GM19455 (cell line): ENCODE data around the gene FOXP1.

Experiments used
- ATAC-seq: cut with Tn5 transposase; IDR thresholded peaks from one replicate; pipeline ENCODE4 v1.9.1; 2021; ENCODE audit not compliant: unreplicated experiment

FOXP1 gene

GRCh38 chr3:71053495-71053894 lies 530.0 kb downstream of the FOXP1 start:
- no peak for ATAC-seq

- ATAC-seq: no peak
These were observed 530.8 kb downstream of the FOXP1 start for GRCh38 chr3:71052716-71053115.

GRCh38 chr3:71051893-71052687 lies 531.4 kb downstream of the FOXP1 start:
- no peak for ATAC-seq

GRCh38 chr3:71051259-71051595 lies 532.3 kb downstream of the FOXP1 start:
- ATAC-seq: no peak

GRCh38 chr3:71050538-71051258 lies 532.8 kb downstream of the FOXP1 start:
- no peak for ATAC-seq

GRCh38 chr3:71050166-71050537 lies 533.4 kb downstream of the FOXP1 start:
- no peak for ATAC-seq

- no peak for ATAC-seq
These were observed 534.6 kb downstream of the FOXP1 start for GRCh38 chr3:71048948-71049347.

GRCh38 chr3:71047616-71048531 lies 535.7 kb downstream of the FOXP1 start:
- ATAC-seq: no peak

- ATAC-seq: no peak
These were observed 536.7 kb downstream of the FOXP1 start for GRCh38 chr3:71046791-71047190.

GRCh38 chr3:71045917-71046282 lies 537.6 kb downstream of the FOXP1 start:
- no peak for ATAC-seq

- no peak for ATAC-seq
These were observed 538.2 kb downstream of the FOXP1 start for GRCh38 chr3:71045212-71045916.

- ATAC-seq: no peak
These were observed 540.8 kb downstream of the FOXP1 start for GRCh38 chr3:71042759-71043158.

- no peak for ATAC-seq
These were observed 542.2 kb downstream of the FOXP1 start for GRCh38 chr3:71041371-71041770.

GRCh38 chr3:71039332-71039731 lies 544.2 kb downstream of the FOXP1 start:
- ATAC-seq: no peak

- no peak for ATAC-seq
These were observed 545.8 kb downstream of the FOXP1 start for GRCh38 chr3:71037775-71038174.

GRCh38 chr3:71035886-71036285 lies 547.6 kb downstream of the FOXP1 start:
- ATAC-seq: no peak

- ATAC-seq: no peak
These were observed 548.2 kb downstream of the FOXP1 start for GRCh38 chr3:71035314-71035713.

- no peak for ATAC-seq
These were observed 549.8 kb downstream of the FOXP1 start for GRCh38 chr3:71033681-71034220.

GRCh38 chr3:71031914-71032521 lies 551.5 kb downstream of the FOXP1 start:
- no peak for ATAC-seq

GRCh38 chr3:71031181-71031580 lies 552.3 kb downstream of the FOXP1 start:
- no peak for ATAC-seq
